RWPE2 (cell line): ENCODE measurements around the gene PLBD2.

Experiments used
- ATAC-seq: fragments of 200-7000 bp; cut with Tn5 transposase; 3 replicates; pipeline ENCODE4 v1.9.1; 2021; ENCODE audit warnings: low read depth
- DNase-seq: peaks from one replicate; pipeline ENCODE4 v3.0.0-alpha.2; 2020; ENCODE audit warnings: low spot score
- H3K27ac ChIP-seq: fragments of 450-650 bp; 2 replicates; pipeline ENCODE4 v1.5.1; 2017; ENCODE audit warnings: mild to moderate bottlenecking; ENCODE audit not compliant: poor library complexity, severe bottlenecking
- H3K27me3 ChIP-seq: fragments of 250-450 bp; sonication (Bioruptor Pico); 2 replicates; pipeline ENCODE4 v1.5.1; 2021; ENCODE audit warnings: mild to moderate bottlenecking, moderate library complexity; ENCODE audit not compliant: insufficient read depth, poor library complexity, severe bottlenecking
- H3K36me3 ChIP-seq: fragments of 250-450 bp; sonication (Bioruptor Pico); 2 replicates; pipeline ENCODE4 v1.5.1; 2020; ENCODE audit warnings: low read depth, mild to moderate bottlenecking, moderate library complexity
- H3K4me1 ChIP-seq: fragments of 250-450 bp; sonication (Bioruptor Pico); 2 replicates; pipeline ENCODE4 v1.5.1; 2021; ENCODE audit warnings: mild to moderate bottlenecking, moderate library complexity; ENCODE audit not compliant: insufficient read depth, poor library complexity, severe bottlenecking
- H3K4me3 ChIP-seq: fragments of 250-450 bp; sonication (Bioruptor Pico); 2 replicates; pipeline ENCODE4 v1.5.1; 2021; ENCODE audit warnings: mild to moderate bottlenecking, moderate library complexity; ENCODE audit not compliant: severe bottlenecking
- H3K9me3 ChIP-seq: fragments of 250-450 bp; sonication (Bioruptor Pico); 2 replicates; pipeline ENCODE4 v1.5.1; 2021; ENCODE audit warnings: mild to moderate bottlenecking, moderate library complexity; ENCODE audit not compliant: severe bottlenecking
- TF ChIP-seq, protein P1 (sequence below): fragments of 450-650 bp; IDR thresholded peaks from one replicate; pipeline ENCODE4 v1.5.1; 2017; ENCODE audit warnings: mild to moderate bottlenecking, moderate library complexity; ENCODE audit not compliant: poor library complexity, severe bottlenecking

The PLBD2 gene

DNA sequence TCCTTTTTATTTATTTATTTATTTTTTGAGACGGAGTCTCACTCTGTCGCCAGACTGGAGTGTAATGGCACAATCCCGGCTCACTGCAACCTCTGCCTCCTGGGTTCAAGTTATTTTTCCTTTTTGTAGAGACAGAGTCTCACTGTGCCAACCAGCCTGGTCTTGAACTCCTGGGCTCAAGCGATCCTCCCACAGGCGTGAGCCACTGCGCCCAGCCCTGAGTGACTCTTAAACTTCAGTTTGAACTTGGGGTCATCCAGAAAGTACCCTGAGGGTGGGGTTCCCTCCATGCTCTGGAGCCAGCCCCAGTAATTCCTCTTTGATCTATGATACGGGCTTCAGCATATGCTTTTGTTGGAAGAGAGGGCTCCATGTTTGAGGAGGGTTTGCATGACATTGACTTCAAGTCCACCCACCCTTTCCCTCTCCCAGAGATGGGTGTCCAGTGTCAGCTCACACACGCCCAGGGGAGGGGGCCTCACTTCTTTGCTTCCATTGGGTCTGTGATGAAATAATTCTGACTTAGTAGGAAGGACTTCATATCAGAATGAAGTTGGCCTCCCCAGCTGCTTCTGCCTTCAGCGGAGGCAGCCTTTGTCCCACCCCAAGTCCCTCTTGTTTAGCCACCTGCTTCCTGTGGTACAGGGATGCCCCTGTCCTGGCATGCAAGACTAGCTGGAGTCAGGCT is 33.4 kb downstream of the PLBD2 start:
- no peaks in the 10 kb centered on the region for H3K27me3 ChIP-seq
- ATAC-seq (no peak), DNase-seq (no peak)

DNA sequence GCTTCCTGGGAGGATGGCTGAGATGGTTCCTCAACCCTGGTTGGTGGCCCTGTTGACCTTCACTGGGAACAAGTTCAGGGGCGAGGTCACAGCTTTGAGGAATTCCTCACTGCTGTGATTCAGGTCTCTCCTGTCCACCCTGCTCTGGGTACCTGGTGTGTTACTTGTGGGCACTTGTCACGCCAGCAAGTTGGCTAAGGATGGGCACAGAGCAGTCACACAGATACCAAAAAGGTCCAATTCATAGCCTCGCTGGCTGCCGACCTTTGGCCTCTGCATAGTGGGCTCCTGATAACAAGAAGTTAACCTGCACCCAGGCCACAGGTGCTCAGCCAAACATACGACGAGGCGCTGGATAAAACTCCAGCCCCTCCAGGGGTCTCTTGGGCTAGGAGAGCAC is 34.1 kb downstream of the PLBD2 start:
- no peaks in the 10 kb centered on the region for H3K9me3 ChIP-seq
- no peak for ATAC-seq
- no peak for DNase-seq
- H3K27me3 ChIP-seq, result no peaks in the 10 kb centered on the region
- no peaks in the 10 kb centered on the region for H3K36me3 ChIP-seq
- no peak overlapping the region for H3K27ac ChIP-seq
- TF ChIP-seq, protein P1, sequence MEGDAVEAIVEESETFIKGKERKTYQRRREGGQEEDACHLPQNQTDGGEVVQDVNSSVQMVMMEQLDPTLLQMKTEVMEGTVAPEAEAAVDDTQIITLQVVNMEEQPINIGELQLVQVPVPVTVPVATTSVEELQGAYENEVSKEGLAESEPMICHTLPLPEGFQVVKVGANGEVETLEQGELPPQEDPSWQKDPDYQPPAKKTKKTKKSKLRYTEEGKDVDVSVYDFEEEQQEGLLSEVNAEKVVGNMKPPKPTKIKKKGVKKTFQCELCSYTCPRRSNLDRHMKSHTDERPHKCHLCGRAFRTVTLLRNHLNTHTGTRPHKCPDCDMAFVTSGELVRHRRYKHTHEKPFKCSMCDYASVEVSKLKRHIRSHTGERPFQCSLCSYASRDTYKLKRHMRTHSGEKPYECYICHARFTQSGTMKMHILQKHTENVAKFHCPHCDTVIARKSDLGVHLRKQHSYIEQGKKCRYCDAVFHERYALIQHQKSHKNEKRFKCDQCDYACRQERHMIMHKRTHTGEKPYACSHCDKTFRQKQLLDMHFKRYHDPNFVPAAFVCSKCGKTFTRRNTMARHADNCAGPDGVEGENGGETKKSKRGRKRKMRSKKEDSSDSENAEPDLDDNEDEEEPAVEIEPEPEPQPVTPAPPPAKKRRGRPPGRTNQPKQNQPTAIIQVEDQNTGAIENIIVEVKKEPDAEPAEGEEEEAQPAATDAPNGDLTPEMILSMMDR, result no peak
- no peaks in the 10 kb centered on the region for H3K4me1 ChIP-seq
- no peak overlapping the region for H3K4me3 ChIP-seq

More for the DNA sequence above, 33.4 kb downstream of the PLBD2 start:
- TF ChIP-seq, protein P1, result no peak
- Histone ChIP-seq H3K9me3 (no peaks in the 10 kb centered on the region), H3K4me3 (no peak overlapping the region), H3K36me3 (no peaks in the 10 kb centered on the region), H3K4me1 (no peaks in the 10 kb centered on the region), H3K27ac (no peak overlapping the region)

DNA sequence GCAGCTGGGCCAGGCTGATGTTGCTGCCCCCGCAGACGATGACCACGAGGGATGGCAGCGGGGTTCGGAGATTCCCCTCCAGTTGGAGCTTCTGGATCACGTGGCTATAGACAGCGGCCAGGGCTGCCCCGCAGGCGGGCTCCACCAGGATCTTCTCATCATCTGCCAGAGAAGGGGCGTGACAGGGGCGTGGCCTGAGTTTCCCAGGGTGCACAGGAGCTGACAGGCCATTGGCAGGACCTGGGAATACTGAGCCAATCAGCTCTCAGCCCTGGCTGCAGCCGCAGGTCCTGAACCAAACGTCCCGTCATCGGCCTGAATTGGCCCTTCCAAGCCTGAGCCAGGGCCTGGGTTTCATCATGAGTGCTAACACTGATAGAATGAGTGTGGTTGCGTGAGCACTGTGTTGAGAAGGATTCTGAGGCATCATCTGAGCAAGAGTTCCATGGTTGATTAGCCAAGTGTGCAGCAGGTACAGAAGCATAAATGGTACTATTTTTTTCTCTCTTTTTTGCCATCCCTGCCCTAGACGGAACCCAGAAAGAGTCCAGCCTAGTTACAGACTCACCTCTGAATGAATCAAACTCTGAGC is 34.7 kb downstream of the PLBD2 start:
- no peak overlapping the region for H3K27ac ChIP-seq
- TF ChIP-seq, protein P1, result no peak
- ATAC-seq (peak; percentile 55), DNase-seq (no peak)
- H3K27me3 ChIP-seq, result no peaks in the 10 kb centered on the region
- H3K4me3 ChIP-seq, result no peak overlapping the region
- H3K9me3 ChIP-seq, result no peaks in the 10 kb centered on the region
- H3K36me3 ChIP-seq, result no peaks in the 10 kb centered on the region
- no peaks in the 10 kb centered on the region for H3K4me1 ChIP-seq

DNA sequence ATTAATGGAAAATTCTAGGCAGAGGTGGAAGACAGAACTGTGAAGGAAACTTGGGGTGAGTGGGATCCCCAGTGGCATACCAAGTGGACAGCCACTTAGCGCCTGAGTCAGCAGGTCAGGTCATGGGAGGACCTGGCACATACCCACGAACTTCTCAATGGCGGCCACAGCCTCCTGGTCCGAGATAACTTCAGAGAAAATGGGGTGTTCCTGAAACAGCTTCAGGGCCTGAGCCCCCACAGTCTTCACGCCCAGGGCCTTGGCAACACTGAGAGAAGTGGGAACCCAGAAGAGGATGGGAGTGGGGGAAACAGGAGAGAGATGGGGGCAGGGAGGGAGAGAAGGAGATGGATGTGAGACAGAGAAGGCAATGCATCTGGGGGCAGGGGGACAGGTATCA is 35.4 kb downstream of the PLBD2 start:
- Histone ChIP-seq H3K36me3 (no peaks in the 10 kb centered on the region), H3K27me3 (no peaks in the 10 kb centered on the region), H3K4me3 (no peak overlapping the region), H3K9me3 (no peaks in the 10 kb centered on the region), H3K27ac (no peak overlapping the region), H3K4me1 (no peaks in the 10 kb centered on the region)
- DNase-seq, result no peak
- no peak for ATAC-seq
- TF ChIP-seq, protein P1, result no peak

DNA sequence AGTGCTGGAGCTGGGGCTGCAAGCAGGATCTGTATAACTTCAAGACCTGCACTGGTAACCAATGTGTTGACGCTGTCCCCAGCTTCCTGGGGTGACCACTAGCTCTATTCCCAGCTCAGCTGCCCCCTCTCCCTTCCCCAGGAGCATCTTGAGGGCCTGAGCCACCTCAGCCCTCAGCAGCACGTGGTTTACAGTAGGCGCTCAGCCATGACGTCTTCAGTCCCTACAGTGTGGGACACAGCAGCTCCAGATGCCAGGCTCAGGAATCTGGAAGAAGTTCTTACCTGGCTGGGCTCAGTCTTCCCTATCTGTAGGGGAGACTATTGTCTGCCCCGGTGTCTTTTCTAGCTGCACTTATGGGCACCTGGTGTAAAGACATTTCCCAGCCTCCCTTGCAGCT is 36.7 kb downstream of the PLBD2 start:
- TF ChIP-seq, protein P1, result no peak
- no peak for DNase-seq
- H3K36me3 ChIP-seq, result no peaks in the 10 kb centered on the region
- no peaks in the 10 kb centered on the region for H3K27me3 ChIP-seq
- no peak overlapping the region for H3K4me3 ChIP-seq
- no peak for ATAC-seq
- H3K9me3 ChIP-seq, result no peaks in the 10 kb centered on the region
- H3K4me1 ChIP-seq, result no peaks in the 10 kb centered on the region
- H3K27ac ChIP-seq, result no peak overlapping the region
